Naive thymus-derived CD8-positive, alpha-beta T cell (primary cell): Measurements from ENCODE around the gene FAM43B. TPM values are rescaled to one million over a fixed set of nuclear protein-coding genes. Genes with fewer than 3 reads are reported as not detected.

ENCODE experiments used
- ATAC-seq, 2 donors: fragments of 150-1000 bp; cut with Tn5 transposase in 1 of 2; sonication (Bioruptor Pico), chemical (Tn5 transposase) in 1 of 2; 1 replicate in 1 of 2; 2 replicates in 1 of 2; pipeline ENCODE4 v1.10.0; 2021; ENCODE audit warnings: mild to moderate bottlenecking in 2 of 2, moderate library complexity in 2 of 2
- POLR2A ChIA-PET: fragments of 350-600 bp; sonication (Branson Sonifier 250); formaldehyde crosslinking; loops from one replicate; lab custom pipeline; 2021; ENCODE audit warnings: antibody characterized with exemption; lab: Charles Lee
- DNase-seq, 10 donors: peaks; one replicate each; pipeline versions ENCODE4 v3.0.0 to v3.0.0-alpha.2; 2020 to 2022
- H3K27ac Mint-ChIP-seq, 10 donors: one replicate each; pipeline ENCODE4 v1.8.0; 2020 to 2022; ENCODE audit warnings: mild to moderate bottlenecking in 10 of 10, mixed read lengths in 10 of 10, moderate library complexity in 4 of 10, inconsistent platforms in 1 of 10
- H3K27me3 Mint-ChIP-seq, 5 donors: one replicate each; pipeline ENCODE4 v1.8.0; 2021 to 2022; ENCODE audit warnings: mixed read lengths in 5 of 5
- H3K36me3 Mint-ChIP-seq, 3 donors: one replicate each; pipeline ENCODE4 v1.8.0; 2020 to 2022; ENCODE audit warnings: mixed read lengths in 3 of 3, mild to moderate bottlenecking in 2 of 3, inconsistent platforms in 1 of 3
- H3K4me1 Mint-ChIP-seq, 4 donors: one replicate each; pipeline ENCODE4 v1.8.0; 2021 to 2022; ENCODE audit warnings: mixed read lengths in 4 of 4
- H3K4me3 Mint-ChIP-seq, 10 donors: one replicate each; pipeline ENCODE4 v1.8.0; 2020 to 2022; ENCODE audit warnings: mild to moderate bottlenecking in 10 of 10, mixed read lengths in 10 of 10, moderate library complexity in 6 of 10, inconsistent platforms in 1 of 10
- H3K9me3 Mint-ChIP-seq, 9 donors: one replicate each; pipeline ENCODE4 v1.8.0; 2020 to 2022; ENCODE audit warnings: mixed read lengths in 9 of 9, mild to moderate bottlenecking in 3 of 9, inconsistent platforms in 1 of 9, moderate library complexity in 1 of 9
- polyA plus RNA-seq, 3 donors: library from polyadenylated mRNA; unstranded; fragments of 300-500 nt; fragmentation: Illumina TruSeq; gene quantifications; one replicate each; pipeline ENCODE4 v1.2.3, GENCODE V29; 2021
- total RNA-seq, 8 experiments: library from RNA in 2 of 8; stranded (reverse) in 2 of 8; gene quantifications; one replicate each; pipeline ENCODE4 v1.2.3 and lab custom pipeline; 2021 to 2026

Gene FAM43B
- total and polyA plus RNA-seq, 5 experiments from 2014 or later: not detected

DNA sequence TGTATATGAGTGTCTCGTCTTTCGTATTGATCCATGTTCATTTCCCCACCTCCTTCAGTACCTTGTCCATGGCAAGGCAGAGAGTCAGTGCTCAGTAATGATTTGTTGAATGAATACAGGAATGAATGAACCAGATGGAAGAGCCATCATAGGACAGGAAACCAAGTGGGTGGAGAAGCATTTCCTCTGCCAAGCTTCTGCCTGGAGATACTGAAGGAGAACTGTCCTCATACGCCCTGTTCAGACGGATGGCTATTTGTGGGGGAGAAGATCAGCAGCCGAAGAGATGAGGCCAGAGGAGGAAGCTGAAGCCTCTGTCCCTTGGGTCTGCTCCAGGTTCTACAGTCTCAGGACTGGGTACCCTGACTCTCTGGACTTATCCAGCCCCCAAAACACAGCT lies 5.8 kb downstream of the FAM43B start:
- H3K4me1 Mint-ChIP-seq: peaks cover 0 to 4% (median 2%) of the 10 kb centered on the region in 4 donors
- H3K4me3 Mint-ChIP-seq: no peak overlapping the region
- DNase-seq (no peak), ATAC-seq (no peak)
- no peaks in the 10 kb centered on the region for H3K36me3 Mint-ChIP-seq
- POLR2A ChIA-PET: no interaction called here
- no peak overlapping the region for H3K27ac Mint-ChIP-seq
- H3K27me3 Mint-ChIP-seq: peaks cover 9 to 45% (median 32%) of the 10 kb centered on the region in 5 donors
- no peaks in the 10 kb centered on the region for H3K9me3 Mint-ChIP-seq

DNA sequence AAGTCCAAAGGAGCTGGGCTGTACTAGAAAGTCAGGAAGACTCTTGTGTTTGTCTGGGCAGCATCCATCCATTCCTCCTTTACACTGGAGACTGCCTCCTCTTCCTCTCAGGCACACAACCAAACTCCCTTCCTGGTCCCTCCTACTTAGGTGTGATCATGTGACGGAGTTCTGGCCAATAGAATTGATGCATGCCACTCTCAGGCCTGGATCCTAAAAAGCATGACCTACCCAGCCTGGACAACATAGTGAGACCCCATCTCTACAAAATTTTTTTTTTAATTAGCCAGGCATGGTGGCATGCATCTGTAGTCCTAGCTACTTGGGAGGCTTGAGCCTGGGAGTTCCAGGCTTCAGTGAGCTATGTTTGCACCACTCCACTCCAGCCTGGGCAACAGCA lies 8.6 kb downstream of the FAM43B start:
- H3K27me3 Mint-ChIP-seq: peaks cover 7 to 46% (median 21%) of the 10 kb centered on the region in 5 donors
- no peak overlapping the region for H3K27ac Mint-ChIP-seq
- no peak overlapping the region for H3K4me3 Mint-ChIP-seq
- H3K9me3 Mint-ChIP-seq: no peaks in the 10 kb centered on the region
- no peaks in the 10 kb centered on the region for H3K36me3 Mint-ChIP-seq
- DNase-seq (no peak), ATAC-seq (no peak)
- H3K4me1 Mint-ChIP-seq: no peaks in the 10 kb centered on the region
- POLR2A ChIA-PET: no interaction called here

DNA sequence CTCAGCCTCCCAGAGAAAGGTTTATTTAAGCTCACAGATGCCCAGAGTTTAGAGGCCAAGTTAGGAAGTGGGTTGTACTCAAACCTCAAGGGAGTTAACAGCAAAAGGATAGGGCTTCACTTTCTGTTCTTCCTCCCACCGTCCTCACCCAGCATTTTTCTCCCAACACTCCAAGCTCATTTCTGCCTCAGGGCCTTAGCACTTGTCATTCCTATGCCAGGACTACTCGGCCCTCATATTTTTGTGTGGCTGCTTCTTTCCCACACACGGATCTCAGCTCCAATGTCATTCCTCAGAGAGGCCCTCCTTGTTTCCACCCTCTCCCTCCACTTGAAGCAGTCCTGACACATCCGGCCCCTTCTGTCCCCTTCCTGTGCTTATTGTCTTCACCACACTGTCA lies 12.9 kb downstream of the FAM43B start:
- Mint-ChIP-seq H3K27me3 (peaks cover 7 to 70% (median 38%) of the 10 kb centered on the region in 5 donors), H3K9me3 (peaks cover 0 to 4% (median 0%) of the 10 kb centered on the region in 9 donors), H3K4me1 (no peaks in the 10 kb centered on the region), H3K4me3 (no peak overlapping the region), H3K27ac (peak overlapping the region in 1 of 10 donors; percentile 3), H3K36me3 (no peaks in the 10 kb centered on the region)
- no peak for ATAC-seq
- DNase-seq: no peak
- POLR2A ChIA-PET: no interaction called here

GRCh38 chr1:20569523-20570098 lies 17.2 kb downstream of the FAM43B start:
- no peaks in the 10 kb centered on the region for H3K36me3 Mint-ChIP-seq
- H3K4me1 Mint-ChIP-seq: peaks cover 0 to 12% (median 4%) of the 10 kb centered on the region in 4 donors
- POLR2A ChIA-PET: no interaction called here
- peaks cover 9 to 64% (median 47%) of the 10 kb centered on the region in 5 donors for H3K27me3 Mint-ChIP-seq
- no peak overlapping the region for H3K4me3 Mint-ChIP-seq
- peaks cover 0 to 18% (median 3%) of the 10 kb centered on the region in 9 donors for H3K9me3 Mint-ChIP-seq
- ATAC-seq (no peak), DNase-seq (no peak)
- no peak overlapping the region for H3K27ac Mint-ChIP-seq

DNA sequence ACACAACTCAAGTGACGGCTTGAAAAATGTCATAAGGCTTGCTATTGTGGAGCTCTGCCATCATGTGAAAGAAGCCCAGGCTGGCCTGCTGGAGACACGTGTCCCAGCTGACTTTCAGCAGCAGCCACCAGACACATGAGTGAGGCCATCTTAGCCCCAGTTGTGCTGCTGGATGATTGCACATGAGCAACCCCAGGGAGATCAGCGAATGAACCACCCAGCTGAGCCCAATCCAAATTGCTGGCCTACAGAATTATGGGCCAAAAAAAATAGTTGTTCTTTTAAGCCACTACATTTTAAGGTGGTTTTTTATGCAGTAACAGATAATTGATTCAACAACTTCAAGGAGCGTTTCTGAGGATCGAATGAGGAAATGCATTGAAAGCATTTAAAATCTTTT lies 19.1 kb downstream of the FAM43B start:
- Mint-ChIP-seq H3K27ac (no peak overlapping the region), H3K27me3 (peaks cover 9 to 69% (median 51%) of the 10 kb centered on the region in 5 donors), H3K4me1 (peaks cover 0 to 12% (median 4%) of the 10 kb centered on the region in 4 donors), H3K4me3 (no peak overlapping the region), H3K9me3 (peaks cover 0 to 18% (median 3%) of the 10 kb centered on the region in 9 donors), H3K36me3 (no peaks in the 10 kb centered on the region)
- POLR2A ChIA-PET: no interaction called here
- DNase-seq: no peak
- no peak for ATAC-seq

GRCh38 chr1:20573987-20574386 lies 21.6 kb downstream of the FAM43B start:
- Mint-ChIP-seq H3K36me3 (no peaks in the 10 kb centered on the region), H3K4me3 (no peak overlapping the region), H3K27me3 (peaks cover 9 to 55% (median 44%) of the 10 kb centered on the region in 5 donors), H3K27ac (no peak overlapping the region), H3K4me1 (peaks cover 0 to 12% (median 4%) of the 10 kb centered on the region in 4 donors), H3K9me3 (peaks cover 0 to 18% (median 3%) of the 10 kb centered on the region in 9 donors)
- POLR2A ChIA-PET: no interaction called here
- DNase-seq (no peak), ATAC-seq (no peak)

DNA sequence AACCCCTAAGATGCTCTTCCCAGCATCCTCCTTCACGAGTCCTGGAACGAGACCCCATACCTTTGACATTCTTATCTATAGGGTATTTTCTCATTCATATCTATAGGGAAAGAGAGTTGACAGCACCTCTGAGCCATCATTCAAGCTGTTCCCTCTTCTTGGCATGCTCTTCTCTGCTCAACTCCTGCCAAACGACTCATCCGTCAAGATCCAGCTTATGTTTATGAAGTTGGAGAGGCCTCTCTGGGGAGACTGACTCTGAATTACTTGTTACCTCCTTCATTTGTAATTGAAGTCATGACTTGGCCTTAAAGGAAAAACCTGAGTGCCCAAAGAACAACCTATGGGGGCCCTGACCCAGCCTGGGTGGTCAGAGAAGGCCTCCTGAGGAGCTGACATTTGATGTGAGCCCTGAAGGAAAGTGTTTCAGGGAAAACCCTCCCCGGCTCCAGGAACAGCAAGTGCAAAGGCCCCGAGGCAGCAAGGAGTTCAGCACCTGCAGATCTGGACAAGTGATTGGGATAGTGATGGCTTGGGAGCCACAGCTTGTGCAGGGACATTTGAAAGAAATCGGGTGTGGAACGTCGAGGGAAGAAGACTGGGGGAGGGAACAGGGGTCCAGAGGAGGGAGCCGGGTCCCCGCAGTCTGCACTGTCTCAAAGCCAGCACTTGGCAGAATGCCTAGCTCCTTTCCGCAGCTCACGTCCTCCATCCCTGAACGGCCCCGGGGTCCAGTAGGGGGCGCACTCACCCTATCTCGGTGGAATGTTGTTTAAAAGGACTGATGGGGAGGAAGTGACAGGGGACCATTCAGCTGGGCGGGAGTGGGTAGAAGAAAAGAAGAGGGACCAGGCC lies 22.5 kb downstream of the FAM43B start:
- Mint-ChIP-seq H3K27me3 (peaks cover 9 to 46% (median 36%) of the 10 kb centered on the region in 5 donors), H3K27ac (peak overlapping the region in 1 of 10 donors; percentile 24), H3K4me1 (peaks cover 0 to 12% (median 4%) of the 10 kb centered on the region in 4 donors), H3K9me3 (peaks cover 0 to 17% (median 2%) of the 10 kb centered on the region in 9 donors), H3K36me3 (no peaks in the 10 kb centered on the region), H3K4me3 (no peak overlapping the region)
- ATAC-seq (peak in 1 of 2 donors; percentile 53), DNase-seq (peak in 7 of 10 donors; percentile 8 to 60 (median 27))
- POLR2A ChIA-PET: interaction anchor here (0.6 kb wide), 1 partner anchor 9 kb away, joined by 5 read pairs; no protein-coding TSS in a partner anchor

DNA sequence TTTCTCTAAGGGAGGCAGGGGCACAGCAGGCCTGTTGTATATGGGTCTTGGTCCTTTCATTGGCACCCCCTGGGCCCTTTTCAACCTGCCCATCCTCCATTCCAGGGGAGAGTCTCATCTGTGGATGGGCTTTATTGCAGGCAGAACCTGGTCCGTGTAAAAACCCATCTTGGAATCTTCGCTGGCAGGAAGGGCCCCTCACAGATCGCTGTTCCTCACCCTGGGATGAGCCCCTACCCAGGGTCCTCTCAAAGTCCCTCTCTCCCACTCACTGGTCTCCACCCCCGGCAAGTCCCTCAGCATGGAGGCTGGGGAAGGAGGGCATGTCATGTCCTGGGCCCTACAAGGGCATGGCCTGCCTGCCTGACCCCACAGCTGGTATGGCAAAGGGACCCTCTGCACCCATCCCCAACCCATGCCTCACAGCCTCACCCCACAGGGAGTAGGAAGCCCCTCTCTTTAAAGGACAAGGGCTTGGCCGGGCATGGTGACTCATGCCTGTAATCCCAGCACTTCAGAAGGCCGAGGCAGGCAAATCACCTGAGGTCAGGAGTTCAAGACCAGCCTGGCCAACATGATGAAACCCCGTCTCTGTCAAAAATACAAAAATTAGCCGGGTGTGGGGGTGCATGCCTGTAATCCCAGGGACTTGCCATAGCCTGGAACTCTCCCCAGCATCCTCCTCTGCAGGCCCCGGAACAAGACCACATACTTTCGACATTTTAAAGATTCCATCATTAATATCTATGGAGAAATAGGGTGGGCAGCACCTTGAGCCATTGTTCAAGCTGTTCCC lies 23.4 kb downstream of the FAM43B start:
- Mint-ChIP-seq H3K4me1 (peaks cover 0 to 12% (median 4%) of the 10 kb centered on the region in 4 donors), H3K27me3 (peaks cover 9 to 39% (median 31%) of the 10 kb centered on the region in 5 donors), H3K4me3 (no peak overlapping the region), H3K9me3 (peaks cover 0 to 14% (median 2%) of the 10 kb centered on the region in 9 donors), H3K27ac (no peak overlapping the region), H3K36me3 (no peaks in the 10 kb centered on the region)
- DNase-seq: no peak
- no peak for ATAC-seq
- POLR2A ChIA-PET: no interaction called here

GRCh38 chr1:20578062-20578461 lies 25.7 kb downstream of the FAM43B start:
- Mint-ChIP-seq H3K4me3 (no peak overlapping the region), H3K36me3 (no peaks in the 10 kb centered on the region), H3K4me1 (peaks cover 0 to 12% (median 4%) of the 10 kb centered on the region in 4 donors), H3K27ac (peak overlapping the region in 1 of 10 donors; percentile 0), H3K9me3 (peaks cover 0 to 7% (median 0%) of the 10 kb centered on the region in 9 donors), H3K27me3 (peaks cover 8 to 26% (median 22%) of the 10 kb centered on the region in 5 donors)
- no peak for ATAC-seq
- POLR2A ChIA-PET: no interaction called here
- no peak for DNase-seq

DNA sequence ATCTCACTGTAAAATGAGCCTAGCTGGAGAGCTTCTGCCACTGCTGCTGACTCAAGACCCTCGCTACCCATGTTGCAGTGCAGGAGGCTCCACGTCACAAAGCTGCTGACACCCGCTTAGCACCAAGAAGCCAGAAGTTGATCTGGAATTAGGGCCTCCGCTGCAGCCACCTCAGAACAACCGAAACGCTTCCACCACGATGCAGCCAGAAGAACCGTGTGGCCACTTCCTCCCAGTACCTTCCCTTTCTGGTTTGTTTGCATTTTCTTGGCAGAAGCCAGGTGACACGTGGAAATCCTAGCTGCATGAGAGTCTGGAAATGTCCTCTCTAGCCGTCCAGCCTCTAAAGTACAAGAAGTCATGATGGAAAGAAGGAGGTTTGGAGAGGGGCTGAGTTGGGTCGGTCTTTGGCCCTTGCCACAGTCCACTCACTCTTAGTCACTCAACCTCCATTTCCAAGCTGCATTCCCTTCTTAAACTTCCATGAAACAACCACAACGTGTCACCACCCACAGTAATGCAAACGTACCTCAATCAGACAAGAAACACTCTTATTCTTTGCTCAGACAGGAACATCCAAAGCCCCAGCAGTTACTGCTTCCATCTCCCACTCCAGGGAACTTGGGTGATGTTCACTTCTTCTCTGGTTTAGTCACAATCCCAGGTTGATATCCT lies 26.5 kb downstream of the FAM43B start:
- Mint-ChIP-seq H3K27me3 (peaks cover 2 to 21% (median 14%) of the 10 kb centered on the region in 5 donors), H3K36me3 (no peaks in the 10 kb centered on the region), H3K4me1 (peaks cover 0 to 7% (median 1%) of the 10 kb centered on the region in 4 donors), H3K9me3 (peaks cover 0 to 7% (median 0%) of the 10 kb centered on the region in 9 donors), H3K4me3 (no peak overlapping the region), H3K27ac (no peak overlapping the region)
- DNase-seq (no peak), ATAC-seq (no peak)
- POLR2A ChIA-PET: no interaction called here

- H3K9me3 Mint-ChIP-seq: peaks cover 0 to 7% (median 0%) of the 10 kb centered on the region in 9 donors
Measured at GRCh38 chr1:20584890-20585289, 32.5 kb downstream of the FAM43B start.

More at GRCh38 chr1:20584890-20585289, 32.5 kb downstream of the FAM43B start:
- no peak overlapping the region for H3K4me3 Mint-ChIP-seq
- no peak overlapping the region for H3K27ac Mint-ChIP-seq
- H3K36me3 Mint-ChIP-seq: peaks cover 0 to 7% (median 3%) of the 10 kb centered on the region in 3 donors
- peaks cover 0 to 14% (median 8%) of the 10 kb centered on the region in 4 donors for H3K4me1 Mint-ChIP-seq
- DNase-seq (no peak), ATAC-seq (no peak)
- POLR2A ChIA-PET: no interaction called here
- H3K27me3 Mint-ChIP-seq: peaks cover 23 to 49% (median 36%) of the 10 kb centered on the region in 5 donors
